HG03095 (cell line): Measurements from ENCODE around the gene AFAP1L2.

Source experiments
- ATAC-seq: cut with Tn5 transposase; IDR thresholded peaks from one replicate; pipeline ENCODE4 v1.9.1; 2021; ENCODE audit warnings: moderate library complexity; ENCODE audit not compliant: unreplicated experiment

Gene AFAP1L2

GRCh38 chr10:114295393-114295792, 108.9 kb downstream of the AFAP1L2 start:
- ATAC-seq: no peak

- no peak for ATAC-seq
Observed at GRCh38 chr10:114294549-114294948, 109.8 kb downstream of the AFAP1L2 start.

- ATAC-seq: no peak
Observed at GRCh38 chr10:114293075-114293474, 111.2 kb downstream of the AFAP1L2 start.

GRCh38 chr10:114291516-114291915, 112.8 kb downstream of the AFAP1L2 start:
- no peak for ATAC-seq

- no peak for ATAC-seq
Observed at GRCh38 chr10:114291076-114291475, 113.2 kb downstream of the AFAP1L2 start.

- ATAC-seq: no peak
Observed at GRCh38 chr10:114290038-114290437, 114.3 kb downstream of the AFAP1L2 start.

GRCh38 chr10:114289096-114289436, 115.2 kb downstream of the AFAP1L2 start:
- no peak for ATAC-seq

- ATAC-seq: no peak
Observed at GRCh38 chr10:114288424-114289095, 115.7 kb downstream of the AFAP1L2 start.

GRCh38 chr10:114286921-114287320, 117.4 kb downstream of the AFAP1L2 start:
- ATAC-seq: no peak

- no peak for ATAC-seq
Observed at GRCh38 chr10:114285961-114286441, 118.3 kb downstream of the AFAP1L2 start.

GRCh38 chr10:114284346-114285071, 119.8 kb downstream of the AFAP1L2 start:
- no peak for ATAC-seq

GRCh38 chr10:114283535-114284234, 120.6 kb downstream of the AFAP1L2 start:
- ATAC-seq: no peak

GRCh38 chr10:114283091-114283490, 121.2 kb downstream of the AFAP1L2 start:
- no peak for ATAC-seq

GRCh38 chr10:114282526-114282925, 121.8 kb downstream of the AFAP1L2 start:
- ATAC-seq: no peak

- no peak for ATAC-seq
Observed at GRCh38 chr10:114281461-114281860, 122.8 kb downstream of the AFAP1L2 start.

GRCh38 chr10:114281006-114281405, 123.3 kb downstream of the AFAP1L2 start:
- ATAC-seq: no peak

- no peak for ATAC-seq
Observed at GRCh38 chr10:114279901-114280644, 124.2 kb downstream of the AFAP1L2 start.

- ATAC-seq: no peak
Observed at GRCh38 chr10:114279289-114279688, 125.0 kb downstream of the AFAP1L2 start.

GRCh38 chr10:114278884-114279191, 125.5 kb downstream of the AFAP1L2 start:
- no peak for ATAC-seq

GRCh38 chr10:114278140-114278883, 126.0 kb downstream of the AFAP1L2 start:
- no peak for ATAC-seq

GRCh38 chr10:114276671-114277070, 127.6 kb downstream of the AFAP1L2 start:
- ATAC-seq: no peak
